HL-60/S4 (cell line): Measurements from ENCODE around the gene GMNN.

Source experiments
- in situ Hi-C: fragments of 300-500 bp; cut with MboI; formaldehyde crosslinking; loops from 2 replicates; pipeline ENCODE4 v1.14.3; 2022; ENCODE audit warnings: low sequenced_read_pairs

The GMNN gene

DNA sequence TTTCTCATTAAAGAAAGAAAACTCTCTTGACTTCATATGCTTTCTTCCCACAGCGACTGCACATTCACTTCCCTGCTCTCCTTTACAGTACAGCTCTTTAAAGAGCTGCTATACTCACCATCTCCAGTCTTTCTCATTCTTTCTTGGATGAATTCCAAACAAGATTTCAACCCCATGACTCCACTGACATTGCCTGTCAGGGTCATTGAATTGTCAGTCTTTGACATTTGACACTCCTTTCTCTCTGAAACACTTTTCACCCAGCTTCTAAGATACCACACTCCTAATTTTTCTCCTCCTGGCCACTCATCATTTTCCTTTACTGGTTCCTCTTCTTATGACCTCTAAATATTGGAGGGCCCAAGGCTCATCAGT, 24.8 kb downstream of the GMNN start:
- in situ Hi-C loops: no loop called here

DNA sequence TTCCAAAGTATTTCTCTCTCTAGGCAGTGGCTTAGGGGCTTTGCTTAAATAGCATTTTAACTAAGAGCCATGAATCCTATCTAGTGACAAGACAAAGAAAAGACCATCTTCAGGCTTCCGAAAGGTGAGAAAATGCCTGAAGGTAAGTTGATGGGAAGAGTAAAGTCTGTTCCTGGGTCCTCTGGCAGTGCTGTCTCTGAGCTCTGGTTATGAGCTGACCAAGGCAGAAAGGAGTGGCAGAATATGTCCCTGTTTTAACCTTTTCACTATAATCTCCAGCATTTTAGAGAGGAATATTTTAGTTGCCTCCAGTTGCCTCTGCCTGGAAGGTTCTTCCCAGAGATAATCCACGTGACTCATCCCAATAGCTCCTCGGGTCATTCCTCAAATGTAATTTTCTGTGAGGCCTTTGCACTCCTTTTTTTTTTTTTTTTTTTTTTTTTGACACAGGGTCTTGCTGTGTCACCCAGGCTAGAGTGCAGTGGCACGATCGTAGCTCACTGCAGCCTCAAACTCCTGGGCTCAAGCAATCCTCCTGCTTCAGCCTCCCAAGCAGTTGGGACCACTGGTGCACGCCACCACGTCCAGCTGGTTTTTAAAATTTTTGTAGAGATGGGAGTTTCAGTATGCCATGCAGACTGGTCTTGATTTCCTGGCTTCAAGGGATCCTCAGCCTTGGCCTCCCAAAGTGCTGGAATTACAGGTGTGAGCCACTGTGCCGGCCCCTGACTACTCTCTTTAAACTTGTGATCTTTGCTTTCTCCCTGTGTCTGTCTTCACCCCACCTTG, 27.7 kb downstream of the GMNN start:
- in situ Hi-C loops: no loop called here

DNA sequence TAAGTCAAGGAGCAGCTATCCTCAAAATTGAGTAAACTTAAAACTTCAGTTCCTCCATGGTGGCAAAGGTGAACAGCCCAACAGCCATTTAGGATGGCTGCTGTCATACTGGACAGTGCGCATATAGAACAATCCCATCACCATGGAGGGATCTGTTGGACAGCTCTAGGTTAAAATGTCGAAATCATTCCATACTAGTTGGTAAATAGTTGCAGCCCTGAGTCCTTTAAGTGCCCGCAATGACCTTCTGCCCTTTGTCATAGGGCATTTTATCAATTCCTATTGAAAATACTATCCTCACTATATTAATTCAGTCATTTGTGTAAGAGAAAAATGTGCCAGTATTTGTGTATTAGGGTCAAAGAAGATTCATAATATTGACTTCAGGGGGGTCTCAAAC, 32.8 kb downstream of the GMNN start:
- in situ Hi-C loops: no loop called here

DNA sequence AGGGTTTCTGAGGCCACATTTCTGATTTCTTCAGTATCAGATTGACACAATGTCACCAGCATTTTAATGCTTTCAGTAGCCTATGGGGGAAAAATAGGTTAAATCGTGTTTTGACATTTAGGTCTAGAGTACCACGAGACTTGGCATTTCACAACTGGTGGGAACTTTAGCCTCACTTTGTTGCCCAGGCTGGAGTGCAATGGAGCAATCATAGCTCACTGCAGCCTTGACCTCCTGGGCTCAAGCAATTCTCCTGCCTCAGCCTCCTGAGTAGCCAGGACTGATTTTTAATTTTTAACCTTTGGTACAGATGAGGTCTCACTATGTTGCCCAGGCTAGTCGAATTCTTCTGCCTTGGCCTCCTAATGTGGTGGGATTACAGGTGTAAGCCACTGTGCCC, 35.0 kb downstream of the GMNN start:
- in situ Hi-C loops: no loop called here

DNA sequence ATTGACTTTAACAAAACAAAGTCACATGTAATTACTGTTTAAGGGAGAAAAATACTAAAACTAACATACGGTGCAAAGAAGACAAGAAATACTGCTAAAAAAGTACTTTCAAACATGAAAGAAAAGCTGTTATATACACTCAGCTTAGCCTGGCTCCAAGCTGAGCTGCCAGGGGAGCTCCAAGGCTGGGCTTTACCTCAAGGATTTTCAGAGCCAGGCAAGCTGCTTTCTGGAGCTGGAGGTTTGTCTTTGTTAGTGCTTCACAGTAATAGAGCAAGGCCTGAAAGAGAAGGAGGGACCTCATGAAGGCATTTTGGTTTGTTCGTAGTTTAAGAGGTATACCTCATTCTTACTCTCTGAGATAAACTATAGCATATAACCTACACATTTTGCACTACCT, 43.6 kb downstream of the GMNN start:
- in situ Hi-C loops: no loop called here

DNA sequence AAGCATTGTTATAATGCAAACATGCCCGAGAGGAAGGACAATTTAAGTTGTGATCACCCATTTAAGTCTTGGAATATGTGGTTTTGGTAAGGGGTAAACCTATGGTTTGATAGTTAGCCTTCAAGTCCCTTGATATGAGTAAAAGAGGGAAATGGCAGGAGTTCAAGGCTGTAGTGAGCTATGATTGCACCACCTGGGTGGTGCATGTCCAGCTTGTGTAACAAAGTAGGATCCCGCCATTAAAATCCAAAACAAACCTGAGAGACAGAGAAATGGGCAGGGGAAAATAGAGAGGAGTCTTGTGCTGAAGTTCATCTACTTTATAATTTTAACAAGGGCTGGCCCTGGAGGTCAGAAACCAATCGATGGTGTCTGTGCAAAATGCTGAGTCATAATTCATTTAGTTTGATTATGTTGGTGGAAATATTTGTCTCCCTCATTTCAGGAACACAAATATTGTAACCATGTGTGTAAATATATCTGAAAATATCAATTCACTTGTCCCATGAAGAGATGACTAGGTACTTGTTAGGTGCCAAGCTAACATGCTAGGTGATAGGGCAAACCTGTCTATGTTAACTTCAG, 47.2 kb downstream of the GMNN start:
- in situ Hi-C loops: no loop called here

DNA sequence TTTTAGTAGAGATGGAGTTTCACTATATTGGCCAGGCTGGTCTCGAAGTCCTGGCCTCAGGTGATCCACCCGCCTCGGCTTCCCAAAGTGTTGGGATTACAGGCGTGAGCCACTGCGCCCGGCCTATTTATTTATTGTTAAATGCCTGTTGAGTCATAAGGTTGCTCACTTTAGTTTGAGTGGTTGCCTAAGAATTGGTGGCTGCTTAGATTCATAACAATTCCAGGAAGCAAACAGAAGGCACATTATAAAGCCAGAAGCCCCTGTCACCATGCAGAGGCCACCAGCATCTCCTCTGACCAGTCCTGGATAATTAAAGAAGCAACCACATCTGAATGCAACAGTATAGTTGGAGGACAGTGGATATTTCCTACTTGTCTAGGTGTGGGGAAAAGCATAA, 48.0 kb downstream of the GMNN start:
- in situ Hi-C loops: no loop called here

DNA sequence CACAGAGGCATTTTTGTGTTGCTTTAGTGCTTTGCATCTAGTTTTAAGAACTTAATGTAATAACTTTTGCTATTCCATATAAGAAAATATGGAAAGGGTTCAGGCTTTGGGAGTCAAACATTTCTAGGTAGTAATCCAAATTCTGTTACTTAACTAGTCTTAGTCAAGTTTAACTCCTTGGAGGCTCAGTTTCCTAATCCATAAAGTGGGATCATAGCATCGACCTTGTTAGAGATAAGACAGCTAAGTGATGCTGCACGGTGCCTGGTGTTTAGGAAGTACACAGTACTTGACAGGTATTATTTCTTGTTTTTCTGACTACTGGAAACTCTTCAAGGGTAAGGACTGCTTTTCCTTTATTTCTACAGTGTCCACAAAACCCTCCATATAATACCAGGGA, 48.4 kb downstream of the GMNN start:
- in situ Hi-C loops: no loop called here

DNA sequence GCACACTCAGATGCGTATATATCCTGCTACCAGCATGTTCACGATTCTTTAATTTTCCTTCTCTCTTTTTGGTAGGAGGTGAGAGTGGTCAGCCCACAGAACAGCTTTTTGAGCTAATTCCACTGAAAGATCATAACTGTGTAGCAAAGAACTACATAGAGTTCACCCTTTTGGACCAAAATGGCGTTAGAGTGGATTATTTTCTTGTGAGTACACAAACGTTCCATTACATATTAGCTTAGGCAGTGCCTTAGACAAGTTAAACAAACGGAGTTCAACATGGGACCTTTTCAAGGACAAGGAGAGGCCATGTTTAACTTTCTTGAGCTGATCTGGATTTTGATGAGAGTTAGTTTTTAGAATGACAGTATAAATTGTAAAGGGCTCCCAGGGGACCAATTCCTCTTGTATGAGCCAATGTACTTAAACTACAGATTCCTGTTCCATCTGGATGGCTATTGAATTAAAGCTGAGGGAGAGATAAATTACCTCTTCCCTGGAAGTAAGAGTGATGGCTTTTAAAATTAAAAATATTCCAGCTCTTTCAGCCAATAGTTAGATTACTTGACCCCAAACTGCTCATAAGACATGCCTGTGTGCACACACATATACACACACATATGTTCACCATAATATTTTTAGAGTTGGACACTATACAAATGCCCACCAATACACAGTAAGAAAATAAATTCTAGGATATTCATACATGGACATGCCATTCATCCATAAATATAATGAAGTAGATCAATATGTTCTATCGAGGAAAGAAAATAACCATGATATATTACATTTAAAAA, 49.6 kb downstream of the GMNN start:
- in situ Hi-C loops: no loop called here

DNA sequence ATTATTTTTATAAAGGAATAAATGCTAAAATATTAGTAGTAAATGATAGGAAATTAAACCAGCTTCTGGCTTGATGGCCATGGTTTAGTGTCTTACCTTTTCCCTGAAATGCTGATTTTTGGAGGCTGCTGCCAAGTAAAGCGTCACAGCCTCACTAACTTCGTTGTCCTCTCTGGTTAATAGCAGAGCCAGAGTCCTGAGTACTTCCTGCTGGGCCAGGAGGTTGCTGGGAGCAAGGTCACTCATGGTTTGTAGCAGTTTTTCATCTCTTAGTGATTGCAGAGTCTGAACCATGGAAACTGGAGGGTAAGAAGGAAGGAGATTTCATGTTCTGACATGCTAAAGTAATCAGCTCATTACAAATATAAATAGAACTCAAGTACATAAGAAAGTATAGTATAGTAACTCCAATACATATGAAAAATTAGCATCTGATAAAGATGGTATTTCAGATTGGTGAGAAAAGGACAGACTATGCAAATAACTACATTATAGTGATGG, 50.4 kb downstream of the GMNN start:
- in situ Hi-C loops: no loop called here

DNA sequence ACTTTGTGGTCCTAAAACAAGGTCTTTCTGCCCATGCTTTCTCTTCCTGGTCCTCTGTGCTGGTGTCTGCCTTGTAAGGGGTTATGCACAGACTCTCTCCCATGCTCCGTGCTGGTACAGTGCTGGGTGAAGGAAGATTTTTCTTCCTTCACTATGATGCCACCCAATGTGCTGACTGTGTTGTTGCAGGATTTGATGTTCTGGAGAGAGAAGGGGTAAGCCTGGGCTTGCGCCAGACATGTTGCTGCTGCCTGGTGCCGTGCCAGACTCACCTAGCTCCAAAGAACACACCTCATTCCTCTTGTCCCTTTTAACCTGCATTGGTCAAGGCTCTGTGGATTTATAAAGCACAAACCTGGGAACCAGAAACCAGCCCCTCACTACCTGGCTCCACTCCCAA, 52.4 kb downstream of the GMNN start:
- in situ Hi-C loops: no loop called here

DNA sequence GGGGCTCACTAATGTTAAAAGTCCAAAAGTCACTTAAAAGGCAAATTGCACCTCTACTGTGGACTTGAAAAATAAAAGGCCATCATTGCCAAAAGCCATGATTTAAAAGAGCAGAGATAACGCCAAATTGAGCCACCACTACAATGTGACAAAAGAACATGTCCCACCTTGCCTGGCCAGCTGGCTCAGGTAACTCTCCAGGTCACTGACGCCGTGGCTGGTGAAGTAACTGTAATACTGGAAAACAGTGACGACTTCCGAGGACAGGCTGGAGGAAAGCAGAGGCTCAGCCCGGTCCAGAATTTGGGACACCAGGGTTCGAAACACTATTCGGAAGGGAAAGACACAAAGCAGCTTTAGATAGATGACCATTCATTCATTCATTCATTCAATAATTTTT, 53.2 kb downstream of the GMNN start:
- in situ Hi-C loops: no loop called here

DNA sequence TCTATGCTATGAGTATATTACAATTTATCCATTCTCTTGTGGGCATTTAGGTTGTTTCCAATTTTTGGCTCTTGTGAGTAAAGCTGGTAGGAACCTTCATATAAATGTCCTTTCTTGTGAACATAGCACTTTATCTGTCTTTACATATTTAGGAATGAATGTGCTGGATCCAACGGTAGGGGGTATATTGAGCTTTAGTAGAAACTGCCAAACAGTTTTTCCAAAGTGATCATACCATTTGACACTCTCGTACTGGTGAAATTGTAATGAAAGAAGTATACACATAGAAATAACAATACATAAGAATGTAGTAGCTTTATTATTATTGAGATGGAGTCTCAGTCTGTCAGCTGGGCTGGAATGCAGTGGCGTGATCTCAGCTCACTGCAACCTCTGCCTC, 54.9 kb downstream of the GMNN start:
- in situ Hi-C loops: no loop called here

DNA sequence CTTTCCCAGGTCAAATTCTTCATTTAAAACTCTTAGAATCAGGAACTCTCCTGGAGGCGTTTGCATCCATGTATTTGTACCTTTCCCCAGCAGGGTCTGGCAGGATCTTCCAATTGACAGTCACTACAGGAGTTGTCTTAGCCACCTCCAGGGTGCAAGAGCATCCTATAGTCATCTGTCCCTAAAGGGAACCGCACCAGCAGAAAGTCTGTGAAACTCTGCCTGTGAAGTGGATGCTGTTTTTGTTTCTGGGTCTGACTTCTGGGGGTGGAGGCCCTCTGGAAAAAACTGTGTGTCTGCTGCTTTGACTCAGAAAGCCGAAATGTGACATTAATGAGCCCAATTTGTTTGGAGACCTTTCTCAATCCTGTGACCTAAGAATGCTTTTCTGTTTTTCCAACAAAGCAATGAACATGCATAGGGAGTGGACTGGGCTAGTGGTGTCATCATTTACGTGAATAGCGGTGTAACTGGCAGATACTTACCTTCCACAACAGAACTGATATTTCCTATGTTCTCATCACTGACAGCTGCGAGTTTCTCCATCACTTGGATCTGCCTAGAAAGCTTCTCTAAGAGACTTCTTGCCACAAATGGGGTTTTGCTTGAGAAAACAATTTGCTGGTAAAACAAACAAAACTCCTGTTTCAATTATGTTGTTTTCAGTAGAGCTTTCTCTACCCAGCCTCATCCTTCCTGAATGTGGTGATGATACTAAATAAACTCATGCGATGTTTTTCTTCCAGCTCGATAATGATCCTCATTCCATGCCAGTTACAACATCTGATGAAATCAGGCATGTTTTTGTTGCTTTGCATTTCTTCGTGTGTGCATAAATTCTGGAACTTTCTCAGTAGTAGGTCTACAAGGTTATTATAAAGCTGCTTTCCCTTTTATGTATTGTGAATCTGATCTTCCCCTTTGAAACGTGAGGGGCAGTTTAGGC, 57.3 kb downstream of the GMNN start:
- in situ Hi-C loops: no loop called here

DNA sequence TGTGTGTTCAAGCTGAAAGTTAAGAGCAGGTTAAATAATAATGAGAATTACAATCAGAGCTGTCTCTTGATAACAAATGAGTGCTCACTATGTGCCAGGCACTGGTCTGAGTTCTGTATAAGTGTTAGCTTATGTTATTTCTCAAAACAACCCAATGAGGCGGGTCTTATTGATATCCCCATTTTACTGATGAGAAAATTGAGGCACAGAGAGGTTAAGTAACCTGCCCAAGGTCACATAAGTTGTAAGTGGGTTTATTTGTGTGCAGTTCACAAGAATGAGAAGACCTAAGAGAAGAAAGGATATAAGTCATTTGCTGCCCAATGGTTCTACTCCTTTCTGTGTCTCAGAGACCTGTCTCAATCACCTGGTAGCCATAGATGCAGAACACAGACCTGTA, 58.1 kb downstream of the GMNN start:
- in situ Hi-C loops: no loop called here

DNA sequence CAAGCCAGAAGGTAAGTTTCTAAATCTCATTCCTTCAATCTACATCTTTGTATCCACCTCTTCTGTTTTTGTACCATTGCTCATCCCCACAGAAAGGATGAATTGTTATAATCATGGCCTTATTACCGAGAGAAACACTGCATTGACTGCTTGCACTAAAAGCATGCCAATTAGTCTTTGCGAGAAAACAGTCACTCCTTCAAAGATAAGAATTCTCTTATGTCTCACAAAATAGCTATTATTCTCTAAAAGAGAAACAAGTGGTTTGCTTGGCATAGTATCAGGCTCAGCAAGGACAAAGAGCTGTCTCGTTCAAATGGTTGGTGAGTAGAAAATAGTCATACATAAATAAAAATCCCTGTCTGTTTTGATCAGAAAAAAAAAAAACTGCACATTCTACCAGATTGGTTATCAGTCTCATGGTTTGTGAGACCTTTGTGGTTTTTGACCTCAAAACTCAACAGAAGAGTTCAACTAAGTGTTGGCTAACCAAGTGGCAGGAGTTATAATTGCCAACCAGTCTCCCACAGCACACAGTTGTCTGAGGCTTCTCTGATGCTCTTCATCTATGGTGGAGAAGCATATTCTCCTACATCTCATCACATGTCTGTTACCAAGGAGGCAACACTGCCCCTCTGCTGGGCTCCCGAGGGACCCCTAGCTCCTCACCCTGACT, 59.1 kb downstream of the GMNN start:
- in situ Hi-C loops: no loop called here
